ENCODE data around the gene TIMM10.

The TIMM10 gene

GRCh38 chr11:57523419-57523818 is 7.1 kb downstream of the TIMM10 start:
- H3K36me3 ChIP-seq (ENCODE audit: control insufficient read depth in 5 of 5, insufficient read depth in 5 of 5, low read length in 5 of 5) = peaks cover 0 to 6% (median under 1%) of the 10 kb centered on the region in 5 donors
- no peak overlapping the region for H3K9ac ChIP-seq (ENCODE audit: low read length in 5 of 5)
- no peak overlapping the region for H3K27ac ChIP-seq (ENCODE audit: low read depth, low read length)
- no peaks in the 10 kb centered on the region for H3K27me3 ChIP-seq (ENCODE audit: control insufficient read depth in 5 of 5, insufficient read depth in 4 of 5, low read length in 5 of 5)
- no peak overlapping the region for H3K4me3 ChIP-seq (ENCODE audit: low read depth in 1 of 5, low read length in 5 of 5)
- no peaks in the 10 kb centered on the region for H3K9me3 ChIP-seq (ENCODE audit: control insufficient read depth in 5 of 5, low read length in 5 of 5)
- peaks cover 0 to 7% (median 0%) of the 10 kb centered on the region in 5 donors for H3K4me1 ChIP-seq (ENCODE audit: control insufficient read depth in 5 of 5, insufficient read depth in 5 of 5, low read length in 5 of 5)

GRCh38 chr11:57521116-57521515 is 9.4 kb downstream of the TIMM10 start:
- no peak overlapping the region for H3K27ac ChIP-seq (ENCODE audit: low read depth, low read length)
- H3K9ac ChIP-seq (ENCODE audit: low read length in 5 of 5) = no peak overlapping the region
- H3K4me1 ChIP-seq (ENCODE audit: control insufficient read depth in 5 of 5, insufficient read depth in 5 of 5, low read length in 5 of 5) = peaks cover 0 to 8% (median under 1%) of the 10 kb centered on the region in 5 donors
- no peaks in the 10 kb centered on the region for H3K27me3 ChIP-seq (ENCODE audit: control insufficient read depth in 5 of 5, insufficient read depth in 4 of 5, low read length in 5 of 5)
- H3K9me3 ChIP-seq (ENCODE audit: control insufficient read depth in 5 of 5, low read length in 5 of 5) = no peaks in the 10 kb centered on the region
- H3K36me3 ChIP-seq (ENCODE audit: control insufficient read depth in 5 of 5, insufficient read depth in 5 of 5, low read length in 5 of 5) = no peaks in the 10 kb centered on the region
- no peak overlapping the region for H3K4me3 ChIP-seq (ENCODE audit: low read depth in 1 of 5, low read length in 5 of 5)

GRCh38 chr11:57516061-57516443 is 14.5 kb downstream of the TIMM10 start:
- H3K27ac ChIP-seq (ENCODE audit: low read depth, low read length) = no peak overlapping the region
- H3K9me3 ChIP-seq (ENCODE audit: control insufficient read depth in 5 of 5, low read length in 5 of 5) = no peaks in the 10 kb centered on the region
- H3K36me3 ChIP-seq (ENCODE audit: control insufficient read depth in 5 of 5, insufficient read depth in 5 of 5, low read length in 5 of 5) = peaks cover 0 to 3% (median 0%) of the 10 kb centered on the region in 5 donors
- peak overlapping the region; percentile 79 to 92 (median 88) for H3K4me3 ChIP-seq (ENCODE audit: low read depth in 1 of 5, low read length in 5 of 5)
- H3K9ac ChIP-seq (ENCODE audit: low read length in 5 of 5) = peak overlapping the region; percentile 43 to 81 (median 74)
- H3K4me1 ChIP-seq (ENCODE audit: control insufficient read depth in 5 of 5, insufficient read depth in 5 of 5, low read length in 5 of 5) = peaks cover 4 to 29% (median 25%) of the 10 kb centered on the region in 5 donors
- H3K27me3 ChIP-seq (ENCODE audit: control insufficient read depth in 5 of 5, insufficient read depth in 4 of 5, low read length in 5 of 5) = no peaks in the 10 kb centered on the region

- Histone ChIP-seq H3K36me3 (ENCODE audit: control insufficient read depth in 5 of 5, insufficient read depth in 5 of 5, low read length in 5 of 5) (peaks cover 0 to 3% (median 0%) of the 10 kb centered on the region in 5 donors), H3K27ac (ENCODE audit: low read depth, low read length) (no peak within 1 kb of the TSS), H3K9ac (ENCODE audit: low read length in 5 of 5) (peak within 1 kb of the TSS; percentile 43 to 81 (median 74)), H3K9me3 (ENCODE audit: control insufficient read depth in 5 of 5, low read length in 5 of 5) (no peaks in the 10 kb centered on the region), H3K27me3 (ENCODE audit: control insufficient read depth in 5 of 5, insufficient read depth in 4 of 5, low read length in 5 of 5) (no peaks in the 10 kb centered on the region), H3K4me1 (ENCODE audit: control insufficient read depth in 5 of 5, insufficient read depth in 5 of 5, low read length in 5 of 5) (peaks cover 4 to 29% (median 25%) of the 10 kb centered on the region in 5 donors), H3K4me3 (ENCODE audit: low read depth in 1 of 5, low read length in 5 of 5) (peak within 1 kb of the TSS; percentile 88 to 92 (median 90))
Observed at GRCh38 chr11:57515332-57516060, 15.1 kb downstream of the TIMM10 start, which contains the start of gene SLC43A1. SLC43A1 (minus strand) TSS chr11:57515702; CDS start chr11:57514111, 1,591 bp downstream.

GRCh38 chr11:57514538-57515331 is 15.8 kb downstream of the TIMM10 start:
- H3K9me3 ChIP-seq (ENCODE audit: control insufficient read depth in 5 of 5, low read length in 5 of 5) = no peaks in the 10 kb centered on the region
- no peak overlapping the region for H3K27ac ChIP-seq (ENCODE audit: low read depth, low read length)
- peaks cover 0 to 3% (median 0%) of the 10 kb centered on the region in 5 donors for H3K36me3 ChIP-seq (ENCODE audit: control insufficient read depth in 5 of 5, insufficient read depth in 5 of 5, low read length in 5 of 5)
- peak overlapping the region; percentile 88 to 92 (median 90) for H3K4me3 ChIP-seq (ENCODE audit: low read depth in 1 of 5, low read length in 5 of 5)
- peak overlapping the region; percentile 43 to 81 (median 74) for H3K9ac ChIP-seq (ENCODE audit: low read length in 5 of 5)
- H3K4me1 ChIP-seq (ENCODE audit: control insufficient read depth in 5 of 5, insufficient read depth in 5 of 5, low read length in 5 of 5) = peaks cover 4 to 29% (median 25%) of the 10 kb centered on the region in 5 donors
- H3K27me3 ChIP-seq (ENCODE audit: control insufficient read depth in 5 of 5, insufficient read depth in 4 of 5, low read length in 5 of 5) = no peaks in the 10 kb centered on the region

- H3K4me3 ChIP-seq (ENCODE audit: low read depth in 1 of 5, low read length in 5 of 5) = peak overlapping the region; percentile 77 to 92 (median 88)
- H3K36me3 ChIP-seq (ENCODE audit: control insufficient read depth in 5 of 5, insufficient read depth in 5 of 5, low read length in 5 of 5) = peaks cover 0 to 3% (median 0%) of the 10 kb centered on the region in 5 donors
- peak overlapping the region in 4 of 5 donors; percentile 11 to 81 (median 74) for H3K9ac ChIP-seq (ENCODE audit: low read length in 5 of 5)
- H3K27ac ChIP-seq (ENCODE audit: low read depth, low read length) = no peak overlapping the region
- H3K9me3 ChIP-seq (ENCODE audit: control insufficient read depth in 5 of 5, low read length in 5 of 5) = no peaks in the 10 kb centered on the region
- H3K27me3 ChIP-seq (ENCODE audit: control insufficient read depth in 5 of 5, insufficient read depth in 4 of 5, low read length in 5 of 5) = no peaks in the 10 kb centered on the region
- H3K4me1 ChIP-seq (ENCODE audit: control insufficient read depth in 5 of 5, insufficient read depth in 5 of 5, low read length in 5 of 5) = peaks cover 4 to 29% (median 25%) of the 10 kb centered on the region in 5 donors
Observed at GRCh38 chr11:57513911-57514537, 16.5 kb downstream of the TIMM10 start.

GRCh38 chr11:57513452-57513795 is 17.1 kb downstream of the TIMM10 start:
- H3K36me3 ChIP-seq (ENCODE audit: control insufficient read depth in 5 of 5, insufficient read depth in 5 of 5, low read length in 5 of 5) = peaks cover 0 to 3% (median 0%) of the 10 kb centered on the region in 5 donors
- H3K4me1 ChIP-seq (ENCODE audit: control insufficient read depth in 5 of 5, insufficient read depth in 5 of 5, low read length in 5 of 5) = peaks cover 4 to 29% (median 25%) of the 10 kb centered on the region in 5 donors
- H3K9me3 ChIP-seq (ENCODE audit: control insufficient read depth in 5 of 5, low read length in 5 of 5) = no peaks in the 10 kb centered on the region
- no peak overlapping the region for H3K4me3 ChIP-seq (ENCODE audit: low read depth in 1 of 5, low read length in 5 of 5)
- no peak overlapping the region for H3K27ac ChIP-seq (ENCODE audit: low read depth, low read length)
- H3K9ac ChIP-seq (ENCODE audit: low read length in 5 of 5) = no peak overlapping the region
- no peaks in the 10 kb centered on the region for H3K27me3 ChIP-seq (ENCODE audit: control insufficient read depth in 5 of 5, insufficient read depth in 4 of 5, low read length in 5 of 5)

GRCh38 chr11:57512646-57513451 is 17.7 kb downstream of the TIMM10 start:
- Histone ChIP-seq H3K4me3 (ENCODE audit: low read depth in 1 of 5, low read length in 5 of 5) (no peak overlapping the region), H3K9ac (ENCODE audit: low read length in 5 of 5) (no peak overlapping the region), H3K36me3 (ENCODE audit: control insufficient read depth in 5 of 5, insufficient read depth in 5 of 5, low read length in 5 of 5) (peaks cover 0 to 3% (median 0%) of the 10 kb centered on the region in 5 donors), H3K9me3 (ENCODE audit: control insufficient read depth in 5 of 5, low read length in 5 of 5) (no peaks in the 10 kb centered on the region), H3K27ac (ENCODE audit: low read depth, low read length) (no peak overlapping the region), H3K4me1 (ENCODE audit: control insufficient read depth in 5 of 5, insufficient read depth in 5 of 5, low read length in 5 of 5) (peaks cover 4 to 29% (median 25%) of the 10 kb centered on the region in 5 donors), H3K27me3 (ENCODE audit: control insufficient read depth in 5 of 5, insufficient read depth in 4 of 5, low read length in 5 of 5) (no peaks in the 10 kb centered on the region)

GRCh38 chr11:57511741-57512430 is 18.7 kb downstream of the TIMM10 start:
- H3K4me1 ChIP-seq (ENCODE audit: control insufficient read depth in 5 of 5, insufficient read depth in 5 of 5, low read length in 5 of 5) = peaks cover 4 to 29% (median 25%) of the 10 kb centered on the region in 5 donors
- no peak overlapping the region for H3K9ac ChIP-seq (ENCODE audit: low read length in 5 of 5)

More at GRCh38 chr11:57511741-57512430, 18.7 kb downstream of the TIMM10 start:
- Histone ChIP-seq H3K36me3 (ENCODE audit: control insufficient read depth in 5 of 5, insufficient read depth in 5 of 5, low read length in 5 of 5) (peaks cover 0 to 3% (median 0%) of the 10 kb centered on the region in 5 donors), H3K27ac (ENCODE audit: low read depth, low read length) (no peak overlapping the region), H3K9me3 (ENCODE audit: control insufficient read depth in 5 of 5, low read length in 5 of 5) (no peaks in the 10 kb centered on the region), H3K4me3 (ENCODE audit: low read depth in 1 of 5, low read length in 5 of 5) (no peak overlapping the region), H3K27me3 (ENCODE audit: control insufficient read depth in 5 of 5, insufficient read depth in 4 of 5, low read length in 5 of 5) (no peaks in the 10 kb centered on the region)
